ENCODE measurements around the gene DDC.

DDC gene

GRCh38 chr7:50475340-50475739 is 89.9 kb downstream of the DDC start:
- no peak overlapping the region for H3K27ac ChIP-seq (ENCODE audit: low read length)

GRCh38 chr7:50474382-50475160 is 90.6 kb downstream of the DDC start:
- no peaks in the 10 kb centered on the region for H3K4me1 ChIP-seq (ENCODE audit: control insufficient read depth in 1 of 2, insufficient read depth in 2 of 2, low read length in 2 of 2)
- no peaks in the 10 kb centered on the region for H3K27me3 ChIP-seq (ENCODE audit: low read depth, low read length)
- no peak overlapping the region for H3K4me3 ChIP-seq (ENCODE audit: low read depth in 1 of 2, low read length in 2 of 2)
- no peak overlapping the region for H3K27ac ChIP-seq (ENCODE audit: low read length)
- no peaks in the 10 kb centered on the region for H3K36me3 ChIP-seq (ENCODE audit: control insufficient read depth in 1 of 2, insufficient read depth in 2 of 2, low read length in 2 of 2)
- H3K9me3 ChIP-seq (ENCODE audit: control insufficient read depth in 1 of 2, low read length in 2 of 2) = no peaks in the 10 kb centered on the region

More at GRCh38 chr7:50475340-50475739, 89.9 kb downstream of the DDC start:
- no peaks in the 10 kb centered on the region for H3K36me3 ChIP-seq (ENCODE audit: control insufficient read depth in 1 of 2, insufficient read depth in 2 of 2, low read length in 2 of 2)
- H3K9me3 ChIP-seq (ENCODE audit: control insufficient read depth in 1 of 2, low read length in 2 of 2) = no peaks in the 10 kb centered on the region
- no peak overlapping the region for H3K4me3 ChIP-seq (ENCODE audit: low read depth in 1 of 2, low read length in 2 of 2)
- H3K4me1 ChIP-seq (ENCODE audit: control insufficient read depth in 1 of 2, insufficient read depth in 2 of 2, low read length in 2 of 2) = no peaks in the 10 kb centered on the region
- H3K27me3 ChIP-seq (ENCODE audit: low read depth, low read length) = no peaks in the 10 kb centered on the region

GRCh38 chr7:50473531-50473930 is 91.7 kb downstream of the DDC start:
- Histone ChIP-seq H3K36me3 (ENCODE audit: control insufficient read depth in 1 of 2, insufficient read depth in 2 of 2, low read length in 2 of 2) (no peaks in the 10 kb centered on the region), H3K27ac (ENCODE audit: low read length) (no peak overlapping the region), H3K9me3 (ENCODE audit: control insufficient read depth in 1 of 2, low read length in 2 of 2) (no peaks in the 10 kb centered on the region), H3K4me1 (ENCODE audit: control insufficient read depth in 1 of 2, insufficient read depth in 2 of 2, low read length in 2 of 2) (no peaks in the 10 kb centered on the region), H3K4me3 (ENCODE audit: low read depth in 1 of 2, low read length in 2 of 2) (no peak overlapping the region), H3K27me3 (ENCODE audit: low read depth, low read length) (no peaks in the 10 kb centered on the region)

DNA sequence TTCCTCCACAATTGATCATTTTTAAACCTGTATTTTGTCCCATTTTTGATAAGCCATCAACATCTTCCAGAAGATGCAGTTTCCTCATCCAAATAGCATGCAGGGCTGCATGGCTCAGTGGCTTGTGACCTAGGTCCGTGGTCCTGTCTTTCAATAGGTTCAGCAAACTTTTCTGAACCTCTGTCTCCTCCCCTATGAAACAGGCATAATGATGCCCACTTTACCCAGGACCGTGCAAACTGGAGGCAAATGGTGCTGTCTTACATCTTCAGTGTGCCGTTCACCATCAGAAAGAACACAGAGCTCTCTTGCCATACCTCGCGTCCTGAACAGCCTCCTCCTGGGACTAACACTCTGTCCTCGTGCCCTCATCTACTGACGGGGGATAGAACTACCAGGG is 92.8 kb downstream of the DDC start:
- no peaks in the 10 kb centered on the region for H3K9me3 ChIP-seq (ENCODE audit: control insufficient read depth in 1 of 2, low read length in 2 of 2)
- H3K4me3 ChIP-seq (ENCODE audit: low read depth in 1 of 2, low read length in 2 of 2) = no peak overlapping the region
- H3K27ac ChIP-seq (ENCODE audit: low read length) = no peak overlapping the region
- no peaks in the 10 kb centered on the region for H3K36me3 ChIP-seq (ENCODE audit: control insufficient read depth in 1 of 2, insufficient read depth in 2 of 2, low read length in 2 of 2)
- H3K27me3 ChIP-seq (ENCODE audit: low read depth, low read length) = no peaks in the 10 kb centered on the region
- H3K4me1 ChIP-seq (ENCODE audit: control insufficient read depth in 1 of 2, insufficient read depth in 2 of 2, low read length in 2 of 2) = no peaks in the 10 kb centered on the region

DNA sequence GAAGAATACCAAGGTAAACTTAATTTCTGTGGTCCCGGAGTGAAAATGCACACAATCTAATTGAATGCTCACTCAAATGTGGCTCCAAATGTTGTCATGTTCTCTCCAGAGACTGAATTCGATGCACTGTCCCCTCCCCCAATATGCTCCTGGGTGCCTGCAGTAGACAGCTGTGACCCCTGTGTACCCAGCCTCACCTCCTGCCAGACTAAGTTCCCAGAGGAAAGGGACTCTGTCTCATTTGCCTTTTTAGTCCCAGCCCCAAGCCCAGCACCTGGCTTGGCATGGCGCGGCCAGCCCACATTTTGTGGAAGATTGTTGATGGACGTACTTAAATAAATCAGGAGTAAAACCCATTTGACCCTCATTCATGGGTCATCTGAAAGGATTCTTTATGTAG is 93.2 kb downstream of the DDC start:
- Histone ChIP-seq H3K4me1 (ENCODE audit: control insufficient read depth in 1 of 2, insufficient read depth in 2 of 2, low read length in 2 of 2) (no peaks in the 10 kb centered on the region), H3K4me3 (ENCODE audit: low read depth in 1 of 2, low read length in 2 of 2) (no peak overlapping the region), H3K36me3 (ENCODE audit: control insufficient read depth in 1 of 2, insufficient read depth in 2 of 2, low read length in 2 of 2) (no peaks in the 10 kb centered on the region), H3K27ac (ENCODE audit: low read length) (no peak overlapping the region), H3K9me3 (ENCODE audit: control insufficient read depth in 1 of 2, low read length in 2 of 2) (no peaks in the 10 kb centered on the region), H3K27me3 (ENCODE audit: low read depth, low read length) (no peaks in the 10 kb centered on the region)

DNA sequence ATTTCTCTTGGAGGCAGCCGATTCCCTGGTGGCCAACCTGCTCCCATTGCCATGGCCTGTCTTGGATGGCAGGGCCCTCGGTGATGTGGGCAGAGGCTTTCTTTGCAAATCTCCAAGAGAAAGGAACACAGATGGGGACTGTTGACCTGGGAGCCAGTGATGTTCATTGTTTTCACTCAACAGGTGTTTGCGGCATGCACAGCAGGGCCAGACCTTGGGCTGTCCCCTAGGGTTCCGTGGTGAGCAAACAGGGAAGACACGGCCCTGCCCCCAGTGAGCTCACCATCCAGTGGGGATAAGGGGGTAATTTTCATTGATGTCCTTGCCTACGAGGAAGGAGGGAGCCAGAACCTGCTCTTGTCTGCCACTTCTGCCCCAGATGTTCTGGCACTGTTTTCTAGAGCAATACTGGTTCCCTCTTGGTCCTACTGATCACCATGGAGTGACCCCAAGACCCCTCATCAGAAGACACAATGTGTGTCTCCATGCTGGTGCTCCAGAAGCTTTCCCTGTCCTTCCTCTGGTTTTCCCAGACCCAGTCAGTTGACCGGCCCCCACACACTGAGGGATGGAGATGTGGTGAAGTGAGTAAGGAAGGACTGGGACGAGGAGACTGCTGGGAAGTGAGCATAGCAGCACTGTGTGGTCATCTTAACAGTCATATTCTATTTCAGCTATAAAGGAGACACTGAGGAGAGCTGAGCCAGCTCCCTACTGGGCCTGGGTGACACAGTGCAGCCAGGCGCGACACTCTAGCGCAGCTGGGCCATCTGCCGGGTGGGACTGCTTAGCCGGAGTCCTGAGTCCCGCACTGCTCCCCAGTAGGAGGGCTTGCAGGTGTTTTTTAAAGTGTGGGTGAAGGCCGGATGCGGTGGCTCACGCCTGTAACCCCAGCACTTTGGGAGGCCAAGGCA is 94.7 kb downstream of the DDC start:
- Histone ChIP-seq H3K27me3 (ENCODE audit: low read depth, low read length) (no peaks in the 10 kb centered on the region), H3K36me3 (ENCODE audit: control insufficient read depth in 1 of 2, insufficient read depth in 2 of 2, low read length in 2 of 2) (no peaks in the 10 kb centered on the region), H3K4me3 (ENCODE audit: low read depth in 1 of 2, low read length in 2 of 2) (no peak overlapping the region), H3K4me1 (ENCODE audit: control insufficient read depth in 1 of 2, insufficient read depth in 2 of 2, low read length in 2 of 2) (no peaks in the 10 kb centered on the region), H3K27ac (ENCODE audit: low read length) (no peak overlapping the region), H3K9me3 (ENCODE audit: control insufficient read depth in 1 of 2, low read length in 2 of 2) (no peaks in the 10 kb centered on the region)

DNA sequence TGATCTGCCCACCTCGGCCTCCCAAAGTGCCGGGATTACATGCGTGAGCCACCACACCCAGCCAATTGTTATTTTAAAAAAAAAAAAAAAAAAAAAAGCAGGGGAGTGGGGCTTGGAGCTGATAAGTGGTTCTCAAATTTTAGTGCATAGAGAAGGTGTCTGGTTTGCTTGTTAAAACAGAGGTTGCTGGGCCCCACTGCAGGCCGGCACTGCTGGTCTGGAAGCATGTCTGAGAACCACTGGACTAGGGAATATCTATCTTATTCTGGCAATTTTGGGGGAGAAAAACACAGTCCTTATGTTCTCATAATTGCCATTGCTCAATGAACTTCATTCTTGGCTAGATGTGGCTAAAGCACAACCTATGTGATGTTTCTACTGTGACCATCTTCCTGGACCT is 96.0 kb downstream of the DDC start:
- Histone ChIP-seq H3K27me3 (ENCODE audit: low read depth, low read length) (no peaks in the 10 kb centered on the region), H3K4me1 (ENCODE audit: control insufficient read depth in 1 of 2, insufficient read depth in 2 of 2, low read length in 2 of 2) (no peaks in the 10 kb centered on the region), H3K9me3 (ENCODE audit: control insufficient read depth in 1 of 2, low read length in 2 of 2) (no peaks in the 10 kb centered on the region), H3K27ac (ENCODE audit: low read length) (no peak overlapping the region), H3K4me3 (ENCODE audit: low read depth in 1 of 2, low read length in 2 of 2) (no peak overlapping the region), H3K36me3 (ENCODE audit: control insufficient read depth in 1 of 2, insufficient read depth in 2 of 2, low read length in 2 of 2) (no peaks in the 10 kb centered on the region)

- Histone ChIP-seq H3K27ac (ENCODE audit: low read length) (no peak overlapping the region), H3K4me3 (ENCODE audit: low read depth in 1 of 2, low read length in 2 of 2) (peak overlapping the region in 1 of 2 donors; percentile 8)
Observed at GRCh38 chr7:50467817-50468610, 97.2 kb downstream of the DDC start.

DNA sequence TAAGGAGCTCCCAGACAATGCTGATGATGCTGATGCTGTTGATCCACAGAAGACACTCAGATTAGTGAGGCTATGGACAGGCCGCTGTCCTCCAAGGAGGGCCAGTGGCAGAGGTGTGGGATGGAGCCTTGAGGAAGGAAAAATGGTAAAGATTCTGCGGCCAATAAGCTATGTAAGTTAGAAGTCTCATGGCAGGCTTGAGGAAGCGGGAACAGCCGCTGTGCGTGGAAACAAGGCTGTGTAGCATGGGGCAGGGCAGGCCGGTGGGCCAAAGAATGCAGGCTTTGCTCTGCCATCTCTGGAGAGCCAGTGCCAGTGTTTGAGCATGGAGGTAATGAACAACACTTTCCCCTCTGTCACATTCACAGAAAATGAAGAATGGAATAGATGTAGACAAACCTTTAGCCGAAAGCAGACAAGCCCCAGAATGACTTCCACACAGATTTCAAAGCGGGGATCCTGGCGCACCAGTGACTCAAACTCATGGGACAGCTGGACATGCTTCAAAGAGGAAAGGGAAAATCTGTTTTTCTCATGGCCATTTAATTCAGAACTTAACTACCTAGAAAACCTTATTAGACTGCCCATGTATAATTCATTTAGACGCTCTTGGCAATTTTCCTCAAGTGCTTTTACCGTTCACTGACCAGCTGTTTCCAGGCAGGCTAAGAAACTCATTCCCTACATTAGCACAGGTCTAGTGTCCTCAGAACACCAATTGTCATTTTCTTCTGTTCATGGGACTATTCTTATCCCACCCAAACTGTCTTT is 98.2 kb downstream of the DDC start:
- no peak overlapping the region for H3K4me3 ChIP-seq (ENCODE audit: low read depth in 1 of 2, low read length in 2 of 2)
- H3K27ac ChIP-seq (ENCODE audit: low read length) = no peak overlapping the region
- no peaks in the 10 kb centered on the region for H3K36me3 ChIP-seq (ENCODE audit: control insufficient read depth in 1 of 2, insufficient read depth in 2 of 2, low read length in 2 of 2)
- H3K4me1 ChIP-seq (ENCODE audit: control insufficient read depth in 1 of 2, insufficient read depth in 2 of 2, low read length in 2 of 2) = no peaks in the 10 kb centered on the region
- H3K27me3 ChIP-seq (ENCODE audit: low read depth, low read length) = no peaks in the 10 kb centered on the region
- no peaks in the 10 kb centered on the region for H3K9me3 ChIP-seq (ENCODE audit: control insufficient read depth in 1 of 2, low read length in 2 of 2)

More at GRCh38 chr7:50467817-50468610, 97.2 kb downstream of the DDC start:
- Histone ChIP-seq H3K36me3 (ENCODE audit: control insufficient read depth in 1 of 2, insufficient read depth in 2 of 2, low read length in 2 of 2) (no peaks in the 10 kb centered on the region), H3K9me3 (ENCODE audit: control insufficient read depth in 1 of 2, low read length in 2 of 2) (no peaks in the 10 kb centered on the region), H3K4me1 (ENCODE audit: control insufficient read depth in 1 of 2, insufficient read depth in 2 of 2, low read length in 2 of 2) (no peaks in the 10 kb centered on the region), H3K27me3 (ENCODE audit: low read depth, low read length) (no peaks in the 10 kb centered on the region)

DNA sequence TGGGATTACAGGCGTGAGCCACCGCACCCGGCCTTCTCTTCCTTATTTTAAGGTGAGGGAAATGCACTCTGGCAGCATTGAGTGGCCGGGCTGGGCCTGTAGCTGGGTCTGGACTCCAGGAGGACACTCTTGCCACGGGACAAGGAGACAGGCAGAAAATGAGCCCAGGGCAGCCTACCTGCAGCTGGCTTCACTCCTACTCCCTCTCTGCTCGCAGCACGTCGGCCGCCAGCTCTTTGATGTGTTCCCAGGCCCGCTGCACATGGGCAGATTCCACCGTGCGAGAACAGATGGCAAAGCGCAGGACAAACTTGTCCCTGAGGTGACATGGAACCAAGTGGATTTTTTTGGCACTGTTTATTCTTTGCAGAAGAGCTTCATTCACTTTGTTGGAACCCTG is 102.2 kb downstream of the DDC start:
- Histone ChIP-seq H3K27ac (ENCODE audit: low read length) (no peak overlapping the region), H3K27me3 (ENCODE audit: low read depth, low read length) (no peaks in the 10 kb centered on the region), H3K9me3 (ENCODE audit: control insufficient read depth in 1 of 2, low read length in 2 of 2) (no peaks in the 10 kb centered on the region), H3K4me3 (ENCODE audit: low read depth in 1 of 2, low read length in 2 of 2) (no peak overlapping the region), H3K36me3 (ENCODE audit: control insufficient read depth in 1 of 2, insufficient read depth in 2 of 2, low read length in 2 of 2) (no peaks in the 10 kb centered on the region), H3K4me1 (ENCODE audit: control insufficient read depth in 1 of 2, insufficient read depth in 2 of 2, low read length in 2 of 2) (no peaks in the 10 kb centered on the region)

Measured in muscle layer of duodenum (tissue), 2 donors.